Glutamatergic neuron (in vitro differentiated cells): ENCODE data around the gene BICDL2. TPM values are rescaled to one million over a fixed set of nuclear protein-coding genes. Genes with fewer than 3 reads are reported as not detected.
A peak's percentile ranks its signal among the peaks of the same experiment; 100 is the strongest.

Experiments used
- DNase-seq: peaks from one replicate; pipeline ENCODE4 v3.0.0; 2022
- H3K27ac Mint-ChIP-seq: one replicate; pipeline ENCODE4 v1.8.0; 2020; ENCODE audit warnings: mild to moderate bottlenecking, mixed read lengths, inconsistent platforms; ENCODE audit not compliant: unreplicated experiment
- H3K27me3 Mint-ChIP-seq: one replicate; pipeline ENCODE4 v1.8.0; 2020; ENCODE audit warnings: mild to moderate bottlenecking, moderate library complexity, mixed read lengths, inconsistent platforms; ENCODE audit not compliant: unreplicated experiment
- H3K36me3 Mint-ChIP-seq: one replicate; pipeline ENCODE4 v1.8.0; 2020; ENCODE audit warnings: mild to moderate bottlenecking, mixed read lengths, inconsistent platforms; ENCODE audit not compliant: unreplicated experiment
- H3K4me1 Mint-ChIP-seq: one replicate; pipeline ENCODE4 v1.8.0; 2020; ENCODE audit warnings: mild to moderate bottlenecking, low read depth, mixed read lengths, inconsistent platforms; ENCODE audit not compliant: unreplicated experiment
- H3K4me3 Mint-ChIP-seq: one replicate; pipeline ENCODE4 v1.8.0; 2020; ENCODE audit warnings: mild to moderate bottlenecking, mixed read lengths, inconsistent platforms; ENCODE audit not compliant: unreplicated experiment
- H3K9me3 Mint-ChIP-seq: one replicate; pipeline ENCODE4 v1.8.0; 2020; ENCODE audit warnings: mild to moderate bottlenecking, moderate library complexity, mixed read lengths, inconsistent platforms; ENCODE audit not compliant: unreplicated experiment
- total RNA-seq: library from RNA; stranded (reverse); fragmentation: NEBNext Ultra II Directional; extraction: Animal tissue kit (Norgen Biotek cat#: 25700); gene quantifications from one replicate; pipeline ENCODE4 v1.2.1, GENCODE V29; 2021; ENCODE audit not compliant: unreplicated experiment
- TF ChIP-seq, protein P1 (sequence below): fragments of 200-600 bp; sonication (generic); IDR thresholded peaks from one replicate; pipeline ENCODE4 v1.5.0; 2021; ENCODE audit not compliant: partially characterized antibody, unreplicated experiment

BICDL2 gene
- total RNA-seq, 1 donor from 2014 or later = not detected

DNA sequence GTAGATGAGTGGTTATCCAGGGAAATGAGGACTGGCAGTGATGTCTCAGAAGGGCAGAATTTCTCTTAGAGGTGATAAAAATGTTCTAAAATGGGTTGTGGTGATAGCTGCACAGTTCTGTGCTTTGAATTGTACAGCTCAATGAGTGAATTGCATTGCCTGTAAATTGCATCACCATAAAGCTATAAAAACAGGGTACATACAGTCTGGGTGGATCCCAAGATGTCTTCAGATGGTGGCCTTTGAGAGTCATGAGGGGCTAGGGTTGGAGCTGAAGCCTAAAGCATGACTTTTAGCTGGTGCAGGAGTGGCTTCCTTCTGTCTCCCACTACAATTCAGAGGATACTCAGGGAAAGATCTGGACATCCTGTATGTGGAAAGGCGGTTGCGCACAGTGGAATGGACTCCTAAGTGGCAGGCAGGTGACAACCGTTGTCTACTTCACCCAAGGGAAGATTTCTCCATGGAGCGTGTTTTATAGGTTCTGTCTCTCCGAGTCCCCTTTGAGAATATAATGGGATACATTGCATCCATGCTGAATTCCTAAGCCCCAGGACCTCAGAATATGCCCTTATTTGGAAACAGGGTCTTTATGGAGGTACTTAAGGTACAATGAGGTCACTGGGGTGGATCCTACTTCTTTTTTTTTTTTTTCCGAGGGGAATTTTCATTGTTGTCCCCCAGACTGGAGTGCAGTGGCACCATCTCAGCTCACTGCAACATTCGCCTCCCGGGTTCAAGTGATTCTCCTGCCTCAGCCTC is 27.1 kb upstream of the BICDL2 start:
- Mint-ChIP-seq H3K36me3 (no peaks in the 10 kb centered on the region), H3K9me3 (peaks cover 6% of the 10 kb centered on the region), H3K4me1 (no peaks in the 10 kb centered on the region), H3K4me3 (no peak overlapping the region), H3K27me3 (peaks cover 5% of the 10 kb centered on the region), H3K27ac (no peak overlapping the region)
- TF ChIP-seq, protein P1, sequence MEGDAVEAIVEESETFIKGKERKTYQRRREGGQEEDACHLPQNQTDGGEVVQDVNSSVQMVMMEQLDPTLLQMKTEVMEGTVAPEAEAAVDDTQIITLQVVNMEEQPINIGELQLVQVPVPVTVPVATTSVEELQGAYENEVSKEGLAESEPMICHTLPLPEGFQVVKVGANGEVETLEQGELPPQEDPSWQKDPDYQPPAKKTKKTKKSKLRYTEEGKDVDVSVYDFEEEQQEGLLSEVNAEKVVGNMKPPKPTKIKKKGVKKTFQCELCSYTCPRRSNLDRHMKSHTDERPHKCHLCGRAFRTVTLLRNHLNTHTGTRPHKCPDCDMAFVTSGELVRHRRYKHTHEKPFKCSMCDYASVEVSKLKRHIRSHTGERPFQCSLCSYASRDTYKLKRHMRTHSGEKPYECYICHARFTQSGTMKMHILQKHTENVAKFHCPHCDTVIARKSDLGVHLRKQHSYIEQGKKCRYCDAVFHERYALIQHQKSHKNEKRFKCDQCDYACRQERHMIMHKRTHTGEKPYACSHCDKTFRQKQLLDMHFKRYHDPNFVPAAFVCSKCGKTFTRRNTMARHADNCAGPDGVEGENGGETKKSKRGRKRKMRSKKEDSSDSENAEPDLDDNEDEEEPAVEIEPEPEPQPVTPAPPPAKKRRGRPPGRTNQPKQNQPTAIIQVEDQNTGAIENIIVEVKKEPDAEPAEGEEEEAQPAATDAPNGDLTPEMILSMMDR = no peak
- DNase-seq = no peak

DNA sequence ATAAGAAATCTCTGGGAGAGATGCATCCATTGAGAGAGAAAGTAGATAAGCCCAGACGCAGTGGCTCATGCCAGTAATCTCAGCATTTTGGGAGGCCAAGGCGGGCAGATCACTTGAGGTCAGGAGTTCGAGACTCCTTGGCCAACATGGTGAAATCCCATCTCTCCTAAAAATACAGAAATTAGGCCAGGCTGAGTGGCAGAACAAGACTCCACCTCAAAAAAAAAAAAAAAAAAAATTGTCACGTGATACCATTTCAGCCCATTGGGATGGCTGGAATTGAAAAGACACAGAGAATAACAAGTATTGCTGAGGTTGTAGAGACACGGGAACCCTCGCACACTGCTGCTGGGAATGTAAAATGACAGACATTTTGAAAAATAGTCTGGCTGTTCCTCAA is 25.8 kb upstream of the BICDL2 start:
- Mint-ChIP-seq H3K4me3 (no peak overlapping the region), H3K4me1 (no peaks in the 10 kb centered on the region), H3K27ac (no peak overlapping the region), H3K27me3 (peaks cover 5% of the 10 kb centered on the region), H3K9me3 (peaks cover 6% of the 10 kb centered on the region), H3K36me3 (no peaks in the 10 kb centered on the region)
- no peak for DNase-seq
- TF ChIP-seq, protein P1 = no peak

DNA sequence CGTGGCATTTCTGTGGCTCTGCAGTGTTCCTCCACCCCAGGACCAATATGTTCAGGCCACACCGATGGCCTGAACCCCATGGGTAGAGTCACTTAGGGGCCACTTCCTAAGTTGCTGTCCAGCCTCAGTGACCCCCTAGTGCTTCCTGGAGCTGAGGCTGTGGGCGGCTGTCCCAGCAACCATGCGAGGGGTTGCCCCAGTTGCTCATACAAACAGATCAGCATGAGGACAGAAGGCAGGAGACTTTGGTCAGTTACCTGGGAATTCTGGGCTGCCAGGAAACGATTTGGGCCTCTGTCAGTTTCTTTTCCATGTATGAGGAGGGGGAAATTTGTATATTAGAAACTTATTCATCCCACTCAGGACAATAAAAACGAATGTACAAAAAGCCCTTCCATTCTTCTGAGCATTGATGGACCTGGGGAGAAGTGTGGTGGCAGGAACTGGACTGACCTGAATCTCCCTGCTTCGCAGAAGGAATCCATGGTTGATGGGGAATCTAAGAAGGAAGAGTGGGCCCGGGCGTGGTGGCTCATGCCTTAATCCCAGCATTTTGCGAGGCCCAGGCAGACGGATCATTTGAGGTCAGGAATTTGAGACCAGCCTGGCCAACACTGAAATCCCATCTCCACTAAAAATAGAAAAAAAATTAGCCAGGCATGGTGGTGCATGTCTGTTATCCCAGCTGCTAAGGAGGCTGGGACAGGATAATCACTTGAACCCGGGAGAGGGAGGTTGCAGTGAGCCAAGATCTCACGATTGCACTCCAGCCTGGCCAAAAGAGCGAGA is 23.8 kb upstream of the BICDL2 start:
- Mint-ChIP-seq H3K36me3 (no peaks in the 10 kb centered on the region), H3K27me3 (peaks cover 3% of the 10 kb centered on the region), H3K4me3 (no peak overlapping the region), H3K9me3 (peaks cover 3% of the 10 kb centered on the region), H3K27ac (no peak overlapping the region), H3K4me1 (no peaks in the 10 kb centered on the region)
- DNase-seq = no peak
- TF ChIP-seq, protein P1 = no peak

DNA sequence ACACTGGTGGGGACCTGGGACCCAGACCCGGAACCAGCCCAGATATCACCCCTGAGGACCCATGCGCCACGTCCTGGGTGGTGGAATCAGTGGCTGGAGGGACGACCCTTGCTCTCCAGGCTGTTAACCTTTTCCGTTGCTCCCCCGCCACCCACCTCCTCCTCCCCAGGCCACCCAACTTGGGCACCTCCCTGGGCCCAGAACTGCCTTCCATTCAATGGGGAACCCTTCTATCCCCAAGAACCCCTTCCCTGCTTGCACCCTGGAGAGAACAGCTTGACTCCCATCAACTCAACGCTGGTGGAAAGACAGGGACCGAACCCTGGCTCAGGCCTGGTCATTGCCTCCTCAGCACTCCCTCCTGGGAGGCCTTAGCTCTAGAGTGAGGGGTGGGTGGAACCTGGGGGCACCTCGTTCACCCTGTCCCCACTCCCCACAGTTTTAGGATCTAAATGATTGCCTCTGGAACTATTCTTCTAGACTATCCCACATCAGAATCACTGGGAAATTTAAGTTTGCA is 23.0 kb upstream of the BICDL2 start:
- peak overlapping the region; percentile 74 for H3K4me3 Mint-ChIP-seq
- peaks cover 3% of the 10 kb centered on the region for H3K27me3 Mint-ChIP-seq
- TF ChIP-seq, protein P1 = no peak
- H3K36me3 Mint-ChIP-seq = no peaks in the 10 kb centered on the region
- peaks cover 3% of the 10 kb centered on the region for H3K9me3 Mint-ChIP-seq
- H3K4me1 Mint-ChIP-seq = no peaks in the 10 kb centered on the region
- DNase-seq = no peak
- peak overlapping the region; percentile 66 for H3K27ac Mint-ChIP-seq
